GOT3 (cell line): Measurements from ENCODE around the gene C2CD3.

Experiments
- DNase-seq: peaks from one replicate; lab custom pipeline; 2025; ENCODE audit warnings: mixed read lengths; lab: John Stamatoyannopoulos, UW

Gene C2CD3

DNA sequence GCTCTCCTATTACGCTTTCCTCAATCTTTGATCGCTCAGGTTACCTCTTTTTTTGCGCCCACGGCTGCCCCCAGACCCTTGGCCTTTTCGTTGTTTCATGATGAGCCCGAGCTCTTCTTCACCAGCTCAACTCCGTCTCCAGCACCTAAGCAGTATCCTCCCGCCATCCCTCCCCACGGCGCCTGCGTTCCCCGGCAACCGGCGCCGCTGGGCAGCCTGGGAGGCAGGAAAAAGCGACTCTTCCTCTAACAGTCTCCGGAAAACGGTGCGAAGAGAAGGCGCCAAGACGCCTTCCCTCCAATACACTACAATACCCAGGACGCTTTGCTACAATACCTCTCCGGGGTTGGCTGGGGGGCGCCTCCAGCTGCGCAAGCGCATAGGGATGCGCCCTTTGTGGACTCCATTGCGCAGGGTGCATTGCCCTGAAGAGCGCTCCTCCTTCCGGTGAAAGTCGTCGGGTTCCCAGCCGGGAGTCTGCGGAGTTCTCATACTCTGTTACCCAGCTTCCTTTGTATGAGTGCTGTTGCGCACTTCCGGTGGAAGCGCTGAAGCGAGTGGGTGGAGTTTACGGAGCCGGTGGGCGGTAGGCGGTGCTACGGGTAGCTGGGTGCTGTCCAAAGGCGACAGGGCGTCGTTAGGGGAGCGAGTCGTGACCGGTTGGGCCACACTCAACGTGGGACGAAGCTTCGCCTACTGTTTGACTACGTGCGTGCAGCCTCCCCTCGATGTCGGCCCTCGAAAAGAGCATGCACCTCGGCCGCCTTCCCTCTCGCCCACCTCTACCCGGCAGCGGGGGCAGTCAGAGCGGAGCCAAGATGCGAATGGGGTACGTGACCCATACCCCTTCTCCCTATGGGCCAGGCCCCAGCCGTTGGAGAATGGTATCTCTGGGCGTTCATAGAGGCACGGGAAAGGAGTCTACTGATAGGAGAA is at the start of gene C2CD3, which contains the start of gene PPME1:
TSS of gene C2CD3 (minus strand) at position 309 of the 936 bp plus-strand sequence. CDS start at position 99, 210 bp downstream.
TSS of gene PPME1 (plus strand) at position 596 of the 936 bp plus-strand sequence. CDS start at position 729, 133 bp downstream.
- DNase-seq, result peak; percentile 94

DNA sequence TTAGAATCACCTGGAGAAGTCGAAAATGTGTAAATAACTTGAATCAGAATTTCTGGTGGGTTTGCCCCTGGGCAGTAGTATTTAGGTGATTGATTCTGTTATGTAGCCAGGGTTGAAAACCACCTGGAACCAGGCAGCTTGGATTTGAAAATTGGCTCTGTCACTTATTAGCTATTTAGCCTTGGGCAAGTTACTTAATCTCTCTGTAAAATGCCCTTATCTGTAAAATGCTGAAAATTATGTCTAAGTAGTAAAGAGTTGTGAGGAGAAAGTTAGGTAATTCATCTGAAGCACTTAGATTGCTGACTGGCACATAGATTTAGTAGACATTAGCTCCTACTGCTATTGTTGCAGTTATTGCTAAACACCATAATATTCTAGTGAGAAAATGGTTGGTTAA is 49.6 kb upstream of the C2CD3 start:
- DNase-seq, result no peak

DNA sequence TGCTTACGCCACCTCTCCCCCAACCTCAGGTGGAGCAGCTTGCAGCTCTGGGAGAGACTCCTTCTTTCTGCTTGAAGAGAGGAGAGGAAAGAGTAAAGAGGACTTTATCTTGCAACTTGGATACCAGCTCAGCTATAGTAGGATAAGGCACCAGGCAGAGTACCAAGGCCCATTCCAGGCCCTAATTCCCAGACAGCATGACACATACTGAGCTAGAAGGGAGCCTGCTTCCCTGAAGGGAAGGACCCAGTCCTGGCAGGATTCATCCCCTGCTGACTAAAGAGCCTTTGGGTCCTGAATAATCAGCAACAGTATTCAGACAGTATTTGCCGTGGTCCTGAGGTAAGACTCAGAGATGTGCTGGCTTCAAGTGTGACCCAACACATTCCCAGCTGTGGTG is 41.7 kb upstream of the C2CD3 start:
- DNase-seq, result no peak

- DNase-seq, result no peak
These were observed 37.7 kb upstream of the C2CD3 start for GRCh38 chr11:74208507-74208906.

GRCh38 chr11:74206746-74207145 is 35.9 kb upstream of the C2CD3 start:
- DNase-seq, result no peak

- no peak for DNase-seq
These were observed 34.4 kb upstream of the C2CD3 start for GRCh38 chr11:74205181-74205580.

DNA sequence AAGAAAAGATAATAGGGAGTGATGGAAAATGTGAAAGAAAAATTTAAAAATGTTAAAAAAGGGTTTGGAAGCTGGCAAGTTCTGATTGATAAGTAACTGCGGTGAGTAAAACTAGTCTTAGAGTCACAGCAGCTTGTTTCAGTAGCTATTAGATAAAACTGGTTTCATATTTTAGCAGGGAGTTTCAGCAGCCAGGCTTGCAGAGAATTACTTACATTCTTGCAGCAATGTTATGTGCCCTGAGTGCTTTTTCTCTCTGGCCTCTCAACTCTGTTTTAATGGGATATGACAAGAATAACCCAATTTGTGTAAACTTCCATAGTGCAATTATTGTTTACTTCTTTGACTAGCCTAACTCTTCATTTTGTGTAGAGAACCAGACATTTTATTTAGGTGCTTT is 33.9 kb upstream of the C2CD3 start:
- DNase-seq, result no peak

- DNase-seq, result no peak
These were observed 33.2 kb upstream of the C2CD3 start for GRCh38 chr11:74203966-74204365.

DNA sequence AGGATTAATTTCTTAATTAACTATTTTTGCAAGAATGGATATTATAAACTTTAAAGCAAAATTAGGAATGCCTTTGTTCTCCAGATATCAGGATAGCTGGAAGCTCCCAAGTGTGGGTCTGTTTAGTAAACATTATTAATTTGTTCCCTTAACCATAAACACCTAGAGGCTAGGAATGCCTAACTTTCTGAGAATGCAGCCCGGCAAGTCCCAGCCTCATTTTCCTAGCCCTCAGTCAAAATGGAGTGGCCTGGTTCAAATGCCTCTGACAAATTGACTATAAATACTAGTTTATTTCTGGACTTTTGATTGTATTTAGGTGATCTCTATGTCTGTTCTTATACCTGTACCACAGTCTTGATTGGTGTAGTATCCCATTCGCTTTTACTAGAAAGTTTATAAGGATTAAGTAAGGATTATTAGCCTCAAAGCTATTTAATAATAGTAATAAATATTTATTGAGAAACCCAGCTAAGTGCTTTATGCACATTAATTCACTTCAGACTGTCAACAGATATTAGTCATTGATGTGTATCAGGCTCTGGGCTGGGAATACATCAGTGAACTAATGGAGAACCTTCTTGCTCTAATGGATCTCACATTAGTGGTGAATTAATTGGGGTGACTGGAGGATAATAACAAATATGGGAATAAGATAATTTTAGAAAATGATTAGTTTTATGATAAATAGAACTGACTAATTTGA is 26.1 kb upstream of the C2CD3 start:
- no peak for DNase-seq

GRCh38 chr11:74195828-74196227 is 25.0 kb upstream of the C2CD3 start:
- no peak for DNase-seq

DNA sequence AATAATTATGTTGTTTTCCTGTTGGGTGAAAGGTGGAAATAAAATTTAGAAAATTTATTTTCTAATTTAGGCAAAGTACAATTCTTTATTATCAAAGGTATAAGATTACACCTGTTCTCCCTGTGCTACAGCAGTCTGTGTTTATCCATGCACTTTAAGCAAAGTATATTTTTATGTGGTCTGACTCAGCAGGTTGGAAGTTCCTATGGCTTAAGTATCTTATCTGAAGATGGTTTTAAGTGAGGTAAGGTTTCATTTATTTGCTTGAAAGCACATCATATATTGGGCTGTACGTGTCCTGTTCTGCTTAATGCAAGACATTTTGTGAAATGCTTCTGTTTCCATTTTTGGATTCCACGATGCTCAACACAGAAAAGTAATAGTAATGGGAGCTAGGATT is 14.9 kb upstream of the C2CD3 start:
- no peak for DNase-seq

- no peak for DNase-seq
These were observed 14.5 kb upstream of the C2CD3 start for GRCh38 chr11:74185285-74185684.

DNA sequence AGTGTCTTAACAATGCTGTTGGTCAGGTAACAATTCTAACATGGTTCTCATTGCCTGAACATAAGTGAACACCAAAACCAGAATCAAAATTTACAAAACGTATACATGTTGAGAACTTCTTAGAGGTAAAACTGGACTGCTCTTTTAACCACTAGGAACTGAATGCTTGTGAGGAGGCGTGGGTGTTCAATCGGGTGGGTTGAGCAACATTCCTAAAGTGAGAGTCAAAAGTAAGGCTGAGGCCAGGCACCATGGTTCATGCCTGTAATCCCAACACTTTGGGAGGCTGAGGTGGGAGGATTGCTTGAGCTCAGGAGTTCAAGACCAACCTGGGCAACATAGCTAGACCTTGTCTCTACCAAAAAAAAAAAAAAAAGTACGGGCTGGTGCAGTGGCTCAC is 11.8 kb upstream of the C2CD3 start:
- DNase-seq, result no peak

- DNase-seq, result no peak
These were observed 8.6 kb upstream of the C2CD3 start for GRCh38 chr11:74179234-74180052.

- no peak for DNase-seq
These were observed 5.1 kb upstream of the C2CD3 start for GRCh38 chr11:74175920-74176319.

DNA sequence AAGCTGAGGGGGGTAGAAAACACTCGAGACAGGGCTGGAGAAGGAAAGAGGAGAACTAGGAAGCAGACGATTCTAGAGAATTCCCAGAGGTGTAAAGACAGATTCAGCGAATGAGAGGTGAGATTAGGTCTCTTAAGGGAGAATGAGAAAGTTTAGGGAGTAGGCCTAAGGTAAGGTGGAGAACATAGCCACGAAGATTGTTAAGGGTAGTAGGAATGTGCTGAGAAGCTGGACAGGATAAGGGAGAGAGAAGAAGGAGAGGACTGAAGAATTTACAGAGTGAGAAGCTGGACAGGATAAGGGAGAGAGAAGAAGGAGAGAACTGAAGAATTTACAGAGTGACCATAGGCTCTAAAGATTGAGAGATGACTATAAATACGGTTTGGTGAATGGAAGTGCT is 1.2 kb upstream of the C2CD3 start:
- DNase-seq, result no peak

- DNase-seq, result no peak
These were observed 797 bp upstream of the C2CD3 start for GRCh38 chr11:74171630-74171968.

DNA sequence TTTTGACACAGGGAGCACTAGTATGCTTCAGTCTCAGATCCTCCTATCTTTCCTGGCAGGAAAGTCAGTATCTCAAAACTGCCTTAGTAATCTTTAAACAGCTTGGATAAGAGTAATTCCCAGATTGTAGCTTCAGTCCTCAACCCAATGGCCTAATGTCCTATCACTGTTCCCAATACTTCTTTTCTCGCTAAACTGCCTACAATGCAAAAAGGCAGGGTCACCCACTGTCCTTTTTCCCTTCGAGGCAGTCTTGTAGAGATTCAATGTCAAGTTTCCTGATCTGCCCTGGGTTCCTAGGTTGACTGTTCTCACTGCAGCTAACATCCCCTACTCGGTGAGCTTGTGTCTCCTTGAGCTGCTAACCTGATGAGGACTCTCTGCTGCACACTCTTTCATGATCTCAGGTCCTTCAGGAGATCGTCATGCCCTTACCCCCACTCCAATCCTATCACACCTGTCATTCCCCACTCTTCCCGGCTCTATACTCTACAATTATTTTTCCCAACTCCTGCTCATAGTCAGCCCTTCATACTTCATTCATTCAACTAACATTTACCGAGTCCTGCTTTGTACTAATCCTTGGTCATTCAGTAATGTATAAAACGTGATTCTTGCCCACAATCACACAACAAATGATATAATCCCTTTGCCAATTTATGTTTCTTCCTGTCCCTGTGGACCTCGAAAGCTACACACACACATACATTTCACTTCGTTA is 904 bp downstream of the C2CD3 start:
- DNase-seq, result no peak

GRCh38 chr11:74168838-74169237 is 2.0 kb downstream of the C2CD3 start:
- DNase-seq, result no peak

GRCh38 chr11:74162681-74163467 is 7.9 kb downstream of the C2CD3 start:
- DNase-seq, result no peak

- DNase-seq, result no peak
These were observed 11.2 kb downstream of the C2CD3 start for GRCh38 chr11:74159642-74160041.
